OCI-LY1 (cell line): Measurements from ENCODE around the gene HEBP1.

Source experiments
- H2AFZ ChIP-seq: fragments of 200-600 bp; sonication (generic), shearing (Covaris generic); 2 replicates; pipeline ENCODE4 v1.6.0; 2014; ENCODE audit warnings: antibody characterized with exemption, mild to moderate bottlenecking, low read length
- H3F3A ChIP-seq: fragments of 200-600 bp; sonication (generic), shearing (Covaris generic); 2 replicates; pipeline ENCODE4 v1.6.0; 2014; ENCODE audit warnings: mild to moderate bottlenecking, antibody characterized with exemption, low read length, moderate library complexity; ENCODE audit not compliant: insufficient read depth
- H3K27ac ChIP-seq: fragments of 200-600 bp; sonication (generic); 2 replicates; pipeline ENCODE4 v1.5.1; 2014; ENCODE audit warnings: low read length, mixed run types, mild to moderate bottlenecking, low read depth; ENCODE audit not compliant: poor library complexity, severe bottlenecking
- H3K27me3 ChIP-seq: fragments of 200-600 bp; sonication (generic); 2 replicates; pipeline ENCODE4 v1.6.0; 2014; ENCODE audit warnings: antibody characterized with exemption, mild to moderate bottlenecking, low read length, moderate library complexity; ENCODE audit not compliant: insufficient read depth
- H3K36me3 ChIP-seq: fragments of 200-600 bp; sonication (generic); 2 replicates; pipeline ENCODE4 v1.6.1; 2014; ENCODE audit warnings: mild to moderate bottlenecking, antibody characterized with exemption, low read length, moderate library complexity, mixed read lengths; ENCODE audit not compliant: insufficient read depth
- H3K4me1 ChIP-seq: fragments of 200-600 bp; sonication (generic); 2 replicates; pipeline ENCODE4 v1.5.1; 2014; ENCODE audit warnings: mild to moderate bottlenecking, low read length, moderate library complexity; ENCODE audit not compliant: insufficient read depth, severe bottlenecking
- H3K4me2 ChIP-seq: fragments of 200-600 bp; sonication (generic), shearing (Covaris generic); 2 replicates; pipeline ENCODE4 v1.6.1; 2014; ENCODE audit warnings: low read length
- H3K4me3 ChIP-seq: fragments of 200-600 bp; sonication (generic); 2 replicates; pipeline ENCODE4 v1.5.1; 2014; ENCODE audit warnings: low read length, low read depth, mild to moderate bottlenecking, mixed read lengths; ENCODE audit not compliant: poor library complexity, severe bottlenecking
- H3K79me2 ChIP-seq: fragments of 200-600 bp; shearing (Covaris generic); 2 replicates; pipeline ENCODE4 v1.6.1; 2016; ENCODE audit warnings: mixed run types, low read length, mixed read lengths; ENCODE audit not compliant: insufficient read depth
- H3K9ac ChIP-seq: fragments of 200-600 bp; sonication (generic), shearing (Covaris generic); 2 replicates; pipeline ENCODE4 v1.6.1; 2014; ENCODE audit warnings: mild to moderate bottlenecking, low read length, mixed read lengths
- H3K9me2 ChIP-seq: fragments of 200-600 bp; sonication (generic), shearing (Covaris generic); 2 replicates; pipeline ENCODE4 v1.6.1; 2014; ENCODE audit warnings: low read depth, mild to moderate bottlenecking, low read length, mixed read lengths
- H3K9me3 ChIP-seq: fragments of 200-600 bp; shearing (Covaris generic); 2 replicates; pipeline ENCODE4 v1.6.1; 2014; ENCODE audit warnings: low read length, mixed read lengths
- H4K20me1 ChIP-seq: fragments of 200-600 bp; sonication (generic), shearing (Covaris generic); 2 replicates; pipeline ENCODE4 v1.6.0; 2016; ENCODE audit warnings: mild to moderate bottlenecking, low read length; ENCODE audit not compliant: insufficient read depth
- CTCF ChIP-seq: fragments of 200-600 bp; sonication (generic), shearing (Covaris generic); IDR thresholded peaks from 2 replicates; pipeline ENCODE4 v1.5.1; 2017; ENCODE audit warnings: mild to moderate bottlenecking, antibody characterized with exemption, low read length, moderate library complexity, mixed read lengths
- EZH2 ChIP-seq: fragments of 200-600 bp; sonication (generic), shearing (Covaris generic); IDR thresholded peaks from 2 replicates; pipeline ENCODE4 v1.8.0; 2017; ENCODE audit warnings: borderline replicate concordance, mixed run types, mild to moderate bottlenecking, antibody characterized with exemption, low read length, moderate library complexity, mixed read lengths

The HEBP1 gene

DNA sequence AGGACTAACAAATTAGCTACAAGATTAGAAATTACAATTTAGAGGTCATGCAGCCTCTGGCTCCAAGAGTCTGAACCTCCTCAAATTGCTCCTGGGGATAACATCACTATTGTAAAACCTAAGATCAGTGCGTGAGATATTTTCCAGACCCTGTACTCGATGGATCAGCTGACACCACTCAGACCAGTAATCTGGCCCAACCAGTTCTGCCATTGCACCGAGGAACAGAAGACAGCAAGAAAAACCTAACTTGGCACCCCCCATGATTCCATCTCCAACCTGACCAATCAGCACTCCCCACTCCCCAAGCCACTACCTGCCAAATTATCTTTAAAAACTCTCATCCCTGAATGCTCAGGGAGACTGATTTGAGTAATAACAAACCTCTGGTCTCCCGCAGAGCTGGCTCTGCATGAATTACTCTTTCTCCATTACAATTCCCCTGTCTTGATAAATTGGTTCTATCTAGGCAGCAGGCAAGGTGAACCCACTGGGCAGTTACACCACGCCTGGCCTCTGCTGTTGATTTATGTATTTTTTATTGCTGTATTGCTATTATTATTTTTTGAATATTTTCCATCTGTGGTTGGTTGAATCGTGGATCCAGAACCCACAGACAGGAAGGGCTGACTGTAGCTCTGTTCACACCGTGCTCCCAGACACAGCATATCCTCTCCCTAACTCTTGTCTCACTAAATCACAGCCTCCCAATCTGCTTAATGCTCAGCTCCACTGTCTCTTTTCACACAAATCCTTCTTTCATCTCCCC is 9.2 kb downstream of the HEBP1 start:
- no peak overlapping the region for H3K4me3 ChIP-seq
- no peaks in the 10 kb centered on the region for H3K9me2 ChIP-seq
- H3K79me2 ChIP-seq = no peaks in the 10 kb centered on the region
- no peaks in the 10 kb centered on the region for H3K27me3 ChIP-seq
- no peak overlapping the region for H3K4me2 ChIP-seq
- no peak overlapping the region for H3K27ac ChIP-seq
- no peaks in the 10 kb centered on the region for H4K20me1 ChIP-seq
- H2AFZ ChIP-seq = no peak overlapping the region
- H3F3A ChIP-seq = no peaks in the 10 kb centered on the region
- H3K9me3 ChIP-seq = no peaks in the 10 kb centered on the region
- H3K36me3 ChIP-seq = no peaks in the 10 kb centered on the region
- no peak for TF ChIP-seq CTCF
- no peak for TF ChIP-seq EZH2
- no peaks in the 10 kb centered on the region for H3K4me1 ChIP-seq
- no peak overlapping the region for H3K9ac ChIP-seq

DNA sequence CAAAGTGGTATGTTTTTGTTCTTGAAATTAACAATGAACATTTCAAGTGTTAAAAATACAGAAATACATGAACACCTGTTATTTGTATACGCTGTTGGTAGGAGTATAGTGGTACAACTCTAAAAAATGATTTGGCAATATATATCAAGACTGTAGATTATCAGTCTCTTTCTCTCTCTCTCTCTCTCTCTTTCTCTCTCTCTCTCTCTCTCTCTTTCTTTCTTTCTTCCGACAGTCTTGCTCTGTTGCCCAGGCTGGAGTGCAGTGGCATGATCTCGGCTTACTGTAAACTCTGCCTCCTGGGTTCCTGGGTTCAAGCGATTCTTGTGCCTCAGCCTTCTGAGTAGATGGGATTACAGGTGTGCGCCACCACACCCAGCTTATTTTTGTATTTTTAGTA is 12.6 kb downstream of the HEBP1 start:
- Histone ChIP-seq H2AFZ (no peak overlapping the region), H3F3A (no peaks in the 10 kb centered on the region), H3K9me3 (no peaks in the 10 kb centered on the region), H3K4me1 (no peaks in the 10 kb centered on the region), H3K4me3 (no peak overlapping the region), H3K9ac (no peak overlapping the region), H3K79me2 (no peaks in the 10 kb centered on the region), H3K27me3 (no peaks in the 10 kb centered on the region), H3K36me3 (no peaks in the 10 kb centered on the region), H3K9me2 (no peaks in the 10 kb centered on the region), H3K4me2 (no peak overlapping the region), H3K27ac (no peak overlapping the region), H4K20me1 (no peaks in the 10 kb centered on the region)
- TF ChIP-seq CTCF (no peak), EZH2 (no peak)

- no peak overlapping the region for H3K9ac ChIP-seq
- H2AFZ ChIP-seq = no peak overlapping the region
- H3K36me3 ChIP-seq = no peaks in the 10 kb centered on the region
- H3K79me2 ChIP-seq = no peaks in the 10 kb centered on the region
- no peak overlapping the region for H3K27ac ChIP-seq
- H3K4me3 ChIP-seq = no peak overlapping the region
- no peaks in the 10 kb centered on the region for H4K20me1 ChIP-seq
- TF ChIP-seq CTCF (no peak), EZH2 (no peak)
- no peaks in the 10 kb centered on the region for H3K9me3 ChIP-seq
- H3K27me3 ChIP-seq = no peaks in the 10 kb centered on the region
- no peaks in the 10 kb centered on the region for H3K9me2 ChIP-seq
- no peaks in the 10 kb centered on the region for H3K4me1 ChIP-seq
- H3F3A ChIP-seq = no peaks in the 10 kb centered on the region
- no peak overlapping the region for H3K4me2 ChIP-seq
Observed at GRCh38 chr12:12986775-12987331, 13.2 kb downstream of the HEBP1 start.
